Mucosa of rectum (tissue), 2 donors: ENCODE data around the gene GPT2.
"Not testable (repeated sequence)": the region's sequence is repeated elsewhere in the genome, so short reads cannot be mapped to it uniquely, and the experiment has no call there.

Experiments used
- H3K27ac ChIP-seq, 2 donors: one replicate each; pipeline ENCODE4 v1.7.0; 2013; ENCODE audit warnings: inconsistent platforms in 2 of 2, low read depth in 2 of 2, low read length in 2 of 2
- H3K27me3 ChIP-seq, 2 donors: one replicate each; pipeline ENCODE4 v1.7.0; 2013; ENCODE audit warnings: low read length in 2 of 2; ENCODE audit not compliant: control insufficient read depth in 2 of 2, insufficient read depth in 2 of 2
- H3K36me3 ChIP-seq, 2 donors: one replicate each; pipeline ENCODE4 v1.7.0; 2013; ENCODE audit warnings: low read length in 2 of 2; ENCODE audit not compliant: control insufficient read depth in 2 of 2, insufficient read depth in 2 of 2
- H3K4me1 ChIP-seq, 2 donors: one replicate each; pipeline ENCODE4 v1.7.0; 2013; ENCODE audit warnings: low read length in 2 of 2, mild to moderate bottlenecking in 1 of 2; ENCODE audit not compliant: control insufficient read depth in 2 of 2, insufficient read depth in 2 of 2
- H3K4me3 ChIP-seq, 2 donors: one replicate each; pipeline ENCODE4 v1.7.0; 2013; ENCODE audit warnings: low read length in 2 of 2
- H3K9ac ChIP-seq, 2 donors: one replicate each; pipeline ENCODE4 v1.7.0; 2013; ENCODE audit warnings: low read length in 2 of 2, low read depth in 1 of 2, mild to moderate bottlenecking in 1 of 2
- H3K9me3 ChIP-seq, 2 donors: one replicate each; pipeline ENCODE4 v1.7.0; 2013; ENCODE audit warnings: low read length in 2 of 2; ENCODE audit not compliant: control insufficient read depth in 2 of 2
- donor health status: healthy.
- donor health status: Normal muscosa, but diverticular disease.

Gene GPT2

DNA sequence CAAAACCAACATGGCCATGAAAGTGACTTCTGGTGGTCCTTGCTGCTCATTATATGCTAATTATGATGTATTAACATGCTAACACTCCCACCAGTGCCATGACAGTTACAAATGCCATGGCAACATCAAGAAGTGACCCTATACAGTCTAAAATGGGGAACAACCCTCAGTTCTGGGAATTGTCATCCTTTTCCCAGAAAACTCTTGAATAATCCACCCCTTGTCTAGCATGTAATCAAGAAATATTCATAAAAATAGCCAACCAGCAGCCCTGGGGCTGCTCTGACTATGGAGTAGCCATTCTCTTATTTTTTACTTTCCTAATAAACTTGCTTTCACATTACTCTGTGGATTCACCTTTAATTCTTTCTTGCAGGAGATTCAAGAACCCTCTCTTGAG, 53.4 kb downstream of the GPT2 start:
- Histone ChIP-seq H3K4me1 (no peaks in the 10 kb centered on the region), H3K27ac (no peak overlapping the region), H3K36me3 (no peaks in the 10 kb centered on the region), H3K27me3 (no peaks in the 10 kb centered on the region), H3K9ac (no peak overlapping the region), H3K4me3 (no peak overlapping the region), H3K9me3 (no peaks in the 10 kb centered on the region)

GRCh38 chr16:46944713-46945112, 60.6 kb downstream of the GPT2 start:
- not testable (repeated sequence) for H3K9me3 ChIP-seq, H3K36me3 ChIP-seq, H3K4me1 ChIP-seq, H3K4me3 ChIP-seq, H3K9ac ChIP-seq, H3K27ac ChIP-seq, H3K27me3 ChIP-seq

- H3K4me3 ChIP-seq = no peak overlapping the region
- no peaks in the 10 kb centered on the region for H3K9me3 ChIP-seq
- H3K27me3 ChIP-seq = no peaks in the 10 kb centered on the region
- H3K9ac ChIP-seq = no peak overlapping the region
- no peaks in the 10 kb centered on the region for H3K36me3 ChIP-seq
- H3K4me1 ChIP-seq = no peaks in the 10 kb centered on the region
- no peak overlapping the region for H3K27ac ChIP-seq
These were observed 63.9 kb downstream of the GPT2 start for GRCh38 chr16:46947900-46948547.

- Histone ChIP-seq H3K9ac (no peak overlapping the region), H3K27ac (no peak overlapping the region), H3K4me1 (no peaks in the 10 kb centered on the region), H3K36me3 (no peaks in the 10 kb centered on the region), H3K4me3 (no peak overlapping the region), H3K27me3 (no peaks in the 10 kb centered on the region), H3K9me3 (no peaks in the 10 kb centered on the region)
These were observed 64.5 kb downstream of the GPT2 start for GRCh38 chr16:46948548-46949166.

DNA sequence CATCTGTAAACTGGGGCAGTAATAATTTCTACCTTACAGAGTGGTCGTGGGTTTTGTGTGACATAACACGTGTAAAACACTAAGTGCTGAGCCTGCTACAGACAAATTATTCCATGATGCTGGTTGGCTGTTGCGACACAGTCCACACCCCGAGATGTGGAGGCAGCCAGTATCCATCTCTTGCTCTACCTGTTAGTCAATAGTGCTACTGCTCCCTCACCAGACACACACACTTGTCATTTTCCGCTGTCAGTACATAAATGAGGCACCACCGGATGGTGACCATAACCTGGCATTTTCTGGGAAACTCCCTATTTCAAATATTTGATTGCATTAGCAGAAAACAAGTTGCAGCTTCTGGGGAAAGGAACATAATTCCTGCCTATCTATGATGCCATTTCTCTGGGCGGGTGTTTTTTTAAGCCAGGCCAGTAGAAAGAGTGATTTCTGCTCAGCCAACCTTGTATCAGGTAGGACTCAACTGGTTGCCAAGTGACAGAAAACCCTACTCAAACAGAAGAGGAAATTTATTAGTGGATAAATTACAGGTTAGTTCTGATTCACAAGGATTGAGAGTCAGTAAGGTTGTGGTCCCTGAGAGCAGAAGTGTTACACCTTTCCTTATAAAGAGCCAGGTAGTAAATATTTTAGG, 65.2 kb downstream of the GPT2 start:
- no peaks in the 10 kb centered on the region for H3K4me1 ChIP-seq
- H3K27ac ChIP-seq = no peak overlapping the region
- H3K27me3 ChIP-seq = no peaks in the 10 kb centered on the region
- no peak overlapping the region for H3K4me3 ChIP-seq
- no peaks in the 10 kb centered on the region for H3K9me3 ChIP-seq
- no peaks in the 10 kb centered on the region for H3K36me3 ChIP-seq
- H3K9ac ChIP-seq = no peak overlapping the region

DNA sequence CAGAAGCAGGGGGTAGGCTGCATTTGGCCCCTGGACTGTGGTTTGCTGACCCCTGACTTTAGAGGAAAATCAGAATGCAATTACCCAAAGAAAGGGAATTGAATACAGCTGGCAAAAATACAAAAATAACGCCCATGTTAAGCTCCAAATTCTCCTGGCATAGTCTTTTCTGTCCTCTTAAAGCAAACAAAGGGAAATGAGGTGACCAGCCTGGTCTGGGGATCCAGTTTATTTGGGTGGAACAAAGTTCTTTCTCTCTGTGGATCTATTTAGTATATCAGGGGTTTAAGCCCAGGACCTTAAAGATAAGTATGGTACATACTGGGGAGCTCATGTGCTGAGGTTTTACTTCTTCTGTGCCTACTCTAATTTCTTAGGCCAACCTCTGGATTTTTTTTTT, 65.8 kb downstream of the GPT2 start:
- peaks cover 4 to 5% of the 10 kb centered on the region in 2 donors for H3K36me3 ChIP-seq
- no peak overlapping the region for H3K9ac ChIP-seq
- no peak overlapping the region for H3K27ac ChIP-seq

DNA sequence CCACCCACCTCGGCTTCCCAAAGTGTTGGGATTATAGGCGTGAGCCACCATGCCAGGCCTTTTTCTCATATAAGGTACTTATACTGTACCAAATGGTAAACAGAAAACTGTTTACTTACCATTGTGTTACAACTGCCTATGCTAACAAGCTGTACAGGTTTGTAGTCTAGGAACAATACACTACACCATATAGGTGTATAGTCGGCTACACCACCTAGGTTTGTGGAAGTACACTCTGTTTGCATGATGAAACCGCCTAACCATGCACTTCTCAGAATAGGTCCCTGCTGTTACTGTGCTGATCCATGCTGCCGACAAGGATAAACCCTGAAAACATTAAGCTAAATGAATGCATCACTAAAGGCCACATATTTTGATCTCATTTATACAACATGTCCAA, 70.4 kb downstream of the GPT2 start:
- no peak overlapping the region for H3K9ac ChIP-seq
- no peaks in the 10 kb centered on the region for H3K4me1 ChIP-seq
- no peak overlapping the region for H3K4me3 ChIP-seq
- H3K27me3 ChIP-seq = no peaks in the 10 kb centered on the region
- no peaks in the 10 kb centered on the region for H3K9me3 ChIP-seq
- H3K27ac ChIP-seq = no peak overlapping the region
- peaks cover 42 to 45% of the 10 kb centered on the region in 2 donors for H3K36me3 ChIP-seq

More for the DNA sequence above, 65.8 kb downstream of the GPT2 start:
- H3K4me3 ChIP-seq = no peak overlapping the region
- H3K4me1 ChIP-seq = no peaks in the 10 kb centered on the region
- no peaks in the 10 kb centered on the region for H3K27me3 ChIP-seq
- H3K9me3 ChIP-seq = no peaks in the 10 kb centered on the region

DNA sequence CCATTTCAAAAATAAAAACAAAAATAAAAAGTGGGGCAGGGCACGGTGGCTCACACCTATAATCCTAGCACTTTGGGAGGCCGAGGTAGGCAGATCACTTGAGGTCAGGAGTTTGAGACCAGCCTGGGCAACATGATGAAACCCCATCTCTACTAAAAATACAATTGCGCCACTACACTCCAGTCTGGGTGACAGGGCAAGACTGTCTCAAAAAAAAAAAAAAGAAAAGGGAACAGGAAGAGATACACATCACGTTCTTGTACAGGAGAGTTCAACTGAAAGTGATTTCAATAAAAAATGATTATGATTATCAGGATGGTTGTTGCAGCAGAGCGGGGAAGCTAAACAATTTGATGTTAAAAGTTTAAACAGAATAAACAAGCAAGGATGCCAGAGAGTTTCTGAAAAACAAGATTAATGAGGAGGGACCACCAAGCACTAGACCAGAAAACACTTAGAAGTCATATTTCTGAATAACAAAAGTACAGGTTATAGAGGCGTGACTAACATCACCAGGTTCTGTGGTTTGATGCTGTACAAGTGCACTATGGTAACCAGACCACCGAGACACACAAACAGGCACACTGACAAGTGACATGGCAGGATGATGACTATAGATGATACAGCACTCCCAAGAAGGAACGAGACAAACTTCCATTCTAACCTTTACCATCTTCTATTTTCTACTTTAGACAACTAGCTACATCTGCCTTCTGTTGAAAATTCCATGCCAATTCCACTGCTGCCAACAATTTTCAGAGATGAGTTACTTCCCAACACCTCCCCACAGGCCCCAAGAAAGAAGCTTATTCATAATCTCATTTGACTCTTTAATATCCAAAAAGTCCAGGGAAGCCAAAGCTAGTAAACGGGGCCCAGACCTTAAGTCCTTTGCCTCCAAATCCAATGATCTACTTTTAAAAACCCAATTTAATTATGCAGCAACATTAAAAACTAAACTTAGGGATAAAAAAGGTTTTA, 77.5 kb downstream of the GPT2 start:
- Histone ChIP-seq H3K9ac (peak overlapping the region in 1 of 2 donors; percentile 26), H3K4me3 (no peak overlapping the region), H3K27me3 (no peaks in the 10 kb centered on the region), H3K36me3 (peaks cover 70 to 86% of the 10 kb centered on the region in 2 donors), H3K9me3 (no peaks in the 10 kb centered on the region), H3K4me1 (peaks cover 2 to 3% of the 10 kb centered on the region in 2 donors), H3K27ac (no peak overlapping the region)

- Histone ChIP-seq H3K27ac (no peak overlapping the region), H3K36me3 (peaks cover 70 to 87% of the 10 kb centered on the region in 2 donors), H3K9me3 (no peaks in the 10 kb centered on the region), H3K4me3 (no peak overlapping the region), H3K4me1 (peaks cover 2 to 3% of the 10 kb centered on the region in 2 donors), H3K27me3 (no peaks in the 10 kb centered on the region), H3K9ac (no peak overlapping the region)
These were observed 78.5 kb downstream of the GPT2 start for GRCh38 chr16:46962629-46963028.
